ENCODE results near the gene CPXM2. TPM values are rescaled to one million over a fixed set of nuclear protein-coding genes. Genes with fewer than 3 reads are reported as not detected.
A peak's percentile ranks its signal among the peaks of the same experiment; 100 is the strongest.

CPXM2 gene
- total RNA-seq, 6 donors from 2014 or later: 0.61 to 10.2 (median 3.1) TPM

DNA sequence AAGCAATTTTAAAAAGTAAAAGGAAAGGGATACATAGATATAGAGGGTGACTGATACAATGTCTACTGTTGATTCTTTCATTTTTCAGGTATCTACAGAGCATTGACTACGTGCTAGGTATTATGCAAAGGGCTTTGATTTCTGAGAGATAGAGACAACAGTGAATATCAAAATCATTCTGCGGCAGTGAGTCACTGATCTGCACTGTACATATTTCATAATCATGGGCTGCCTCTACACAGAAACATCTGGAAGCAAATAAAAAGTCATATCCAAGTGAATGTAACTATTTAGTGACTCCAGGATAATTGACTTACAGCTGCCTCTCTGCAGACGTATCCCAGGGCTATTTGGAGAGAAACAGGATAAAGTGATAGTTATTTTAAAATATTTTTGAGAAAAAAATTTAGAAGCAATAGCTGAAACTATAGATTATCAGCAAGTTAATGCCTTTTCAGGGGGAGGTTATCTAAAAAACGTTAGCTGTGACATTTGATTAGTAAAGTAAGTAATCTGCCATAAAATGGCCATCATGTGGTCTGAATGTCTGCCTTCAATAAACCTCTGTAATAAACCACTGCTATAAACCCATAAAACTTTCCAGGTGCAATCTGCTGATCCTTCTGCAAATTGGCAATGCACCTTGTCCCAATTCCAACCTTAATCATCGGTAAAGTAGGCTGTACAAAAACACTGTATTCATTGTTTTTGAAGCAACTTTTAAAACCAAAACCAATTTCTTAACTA is 43.7 kb downstream of the CPXM2 start:
- ATAC-seq (ENCODE audit: low FRiP score in 2 of 2) (peak in 1 of 2 donors; percentile 83), DNase-seq (no peak)
- Histone ChIP-seq H3K4me1 (no peaks in the 10 kb centered on the region), H3K27me3 (no peaks in the 10 kb centered on the region), H3K9me3 (no peaks in the 10 kb centered on the region), H3K36me3 (no peaks in the 10 kb centered on the region), H3K27ac (no peak overlapping the region), H3K4me3 (no peak overlapping the region)
- WGBS, 2 donors: 50 to 54% methylated on average over 5 of the region's 5 CpGs
- TF ChIP-seq, protein P1, sequence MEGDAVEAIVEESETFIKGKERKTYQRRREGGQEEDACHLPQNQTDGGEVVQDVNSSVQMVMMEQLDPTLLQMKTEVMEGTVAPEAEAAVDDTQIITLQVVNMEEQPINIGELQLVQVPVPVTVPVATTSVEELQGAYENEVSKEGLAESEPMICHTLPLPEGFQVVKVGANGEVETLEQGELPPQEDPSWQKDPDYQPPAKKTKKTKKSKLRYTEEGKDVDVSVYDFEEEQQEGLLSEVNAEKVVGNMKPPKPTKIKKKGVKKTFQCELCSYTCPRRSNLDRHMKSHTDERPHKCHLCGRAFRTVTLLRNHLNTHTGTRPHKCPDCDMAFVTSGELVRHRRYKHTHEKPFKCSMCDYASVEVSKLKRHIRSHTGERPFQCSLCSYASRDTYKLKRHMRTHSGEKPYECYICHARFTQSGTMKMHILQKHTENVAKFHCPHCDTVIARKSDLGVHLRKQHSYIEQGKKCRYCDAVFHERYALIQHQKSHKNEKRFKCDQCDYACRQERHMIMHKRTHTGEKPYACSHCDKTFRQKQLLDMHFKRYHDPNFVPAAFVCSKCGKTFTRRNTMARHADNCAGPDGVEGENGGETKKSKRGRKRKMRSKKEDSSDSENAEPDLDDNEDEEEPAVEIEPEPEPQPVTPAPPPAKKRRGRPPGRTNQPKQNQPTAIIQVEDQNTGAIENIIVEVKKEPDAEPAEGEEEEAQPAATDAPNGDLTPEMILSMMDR (IDR thresholded peaks at IDR 0.05): no peak
- TF ChIP-seq POLR2AphosphoS5 (IDR thresholded peaks at IDR 0.05) (no peak), EP300 (IDR thresholded peaks at IDR 0.05) (no peak), POLR2A (IDR thresholded peaks at IDR 0.05) (no peak)

DNA sequence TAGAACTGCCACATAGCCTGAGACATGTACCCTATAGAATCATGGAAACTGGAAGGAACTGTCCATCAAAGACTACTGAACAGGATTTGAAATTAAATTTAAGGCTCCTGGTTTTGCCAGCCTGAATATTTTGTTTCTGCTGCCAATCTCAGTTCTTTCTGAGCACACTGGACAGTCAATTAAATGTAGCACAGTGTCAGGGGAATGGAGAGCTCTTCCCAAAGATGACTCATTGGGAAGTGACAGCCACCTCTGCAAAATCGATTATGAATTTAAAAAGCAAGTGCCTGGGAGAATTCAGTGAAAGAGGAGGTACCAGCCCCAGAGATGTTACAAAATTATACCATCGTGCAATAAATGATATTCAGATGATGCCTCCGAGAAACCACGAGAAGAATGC is 47.8 kb downstream of the CPXM2 start:
- H3K27ac ChIP-seq: no peak overlapping the region
- no peaks in the 10 kb centered on the region for H3K9me3 ChIP-seq
- no peaks in the 10 kb centered on the region for H3K27me3 ChIP-seq
- no peak overlapping the region for H3K4me3 ChIP-seq
- ATAC-seq (ENCODE audit: low FRiP score in 2 of 2) (no peak), DNase-seq (no peak)
- TF ChIP-seq POLR2A (IDR thresholded peaks at IDR 0.05): no peak
- H3K36me3 ChIP-seq: no peaks in the 10 kb centered on the region
- no peaks in the 10 kb centered on the region for H3K4me1 ChIP-seq
- 84 to 89% methylated on average over 4 of the region's 4 CpGs for WGBS, 2 donors

DNA sequence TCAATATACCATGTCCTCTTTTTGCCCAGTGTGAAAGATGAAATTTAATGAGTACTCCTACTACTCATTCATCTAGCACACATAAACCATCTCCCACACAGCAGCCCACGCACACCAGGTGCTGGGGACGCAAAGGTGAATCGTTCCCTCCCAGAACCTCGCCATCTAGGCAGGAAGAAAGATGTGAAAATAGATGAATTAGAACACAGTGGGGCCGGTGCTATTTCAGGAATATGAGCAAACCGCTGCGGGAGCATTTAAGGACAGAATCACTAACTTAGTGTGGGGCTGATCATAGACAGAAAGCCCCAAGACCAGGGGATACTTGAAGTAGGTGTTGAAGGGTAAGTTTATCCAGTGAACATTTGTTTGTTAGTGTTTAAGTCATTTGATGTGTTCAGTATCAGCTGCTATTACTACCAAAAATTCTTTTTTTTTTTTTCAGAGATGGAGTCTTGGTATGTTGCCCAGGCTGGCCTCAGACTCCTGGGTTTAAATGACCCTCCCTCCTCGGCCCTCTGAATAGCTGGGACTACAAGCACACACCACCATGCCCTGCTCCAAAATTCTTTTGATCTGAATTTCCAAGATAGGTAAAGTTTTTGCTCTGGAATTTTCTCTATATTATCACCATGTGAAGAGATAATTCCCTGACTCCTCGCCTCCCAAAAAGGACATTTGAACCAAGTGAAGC is 48.8 kb downstream of the CPXM2 start:
- H3K4me1 ChIP-seq: no peaks in the 10 kb centered on the region
- no peak for ATAC-seq (ENCODE audit: low FRiP score in 2 of 2)
- WGBS, 2 donors: 77% methylated on average over 9 of the region's 9 CpGs
- no peaks in the 10 kb centered on the region for H3K27me3 ChIP-seq
- TF ChIP-seq EP300 (IDR thresholded peaks at IDR 0.05) (no peak), POLR2A (IDR thresholded peaks at IDR 0.05) (no peak), POLR2AphosphoS5 (IDR thresholded peaks at IDR 0.05) (no peak)
- TF ChIP-seq, protein P1 (IDR thresholded peaks at IDR 0.05): no peak
- DNase-seq: no peak
- H3K36me3 ChIP-seq: no peaks in the 10 kb centered on the region
- no peaks in the 10 kb centered on the region for H3K9me3 ChIP-seq
- H3K27ac ChIP-seq: no peak overlapping the region
- H3K4me3 ChIP-seq: no peak overlapping the region

DNA sequence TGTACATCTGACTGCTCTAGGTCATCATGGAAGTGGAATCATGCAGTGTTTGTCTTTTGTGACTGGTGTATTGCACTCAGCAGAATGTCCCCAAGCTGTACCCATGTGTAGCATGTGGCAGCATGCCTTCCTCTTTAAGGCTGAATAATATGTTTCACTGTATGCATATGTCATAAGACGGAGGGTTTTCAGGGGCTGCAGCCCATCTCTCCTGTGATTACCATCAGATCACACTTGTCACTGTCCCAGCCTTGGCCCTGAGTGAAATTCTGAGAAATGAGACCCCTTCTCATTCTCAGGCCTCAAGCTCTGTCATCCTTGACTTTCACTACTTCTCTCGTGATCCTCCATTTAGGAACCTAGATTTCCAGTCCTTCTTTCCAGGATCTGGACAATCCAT is 50.0 kb downstream of the CPXM2 start:
- H3K4me3 ChIP-seq: no peak overlapping the region
- TF ChIP-seq EP300 (IDR thresholded peaks at IDR 0.05) (no peak), POLR2AphosphoS5 (IDR thresholded peaks at IDR 0.05) (no peak), POLR2A (IDR thresholded peaks at IDR 0.05) (no peak)
- TF ChIP-seq, protein P1 (IDR thresholded peaks at IDR 0.05): no peak
- H3K27me3 ChIP-seq: no peaks in the 10 kb centered on the region
- H3K27ac ChIP-seq: no peak overlapping the region
- H3K9me3 ChIP-seq: no peaks in the 10 kb centered on the region
- H3K36me3 ChIP-seq: no peaks in the 10 kb centered on the region
- DNase-seq (no peak), ATAC-seq (ENCODE audit: low FRiP score in 2 of 2) (no peak)
- WGBS, 2 donors: 58 to 77% methylated on average over 2 of the region's 2 CpGs
- no peaks in the 10 kb centered on the region for H3K4me1 ChIP-seq

DNA sequence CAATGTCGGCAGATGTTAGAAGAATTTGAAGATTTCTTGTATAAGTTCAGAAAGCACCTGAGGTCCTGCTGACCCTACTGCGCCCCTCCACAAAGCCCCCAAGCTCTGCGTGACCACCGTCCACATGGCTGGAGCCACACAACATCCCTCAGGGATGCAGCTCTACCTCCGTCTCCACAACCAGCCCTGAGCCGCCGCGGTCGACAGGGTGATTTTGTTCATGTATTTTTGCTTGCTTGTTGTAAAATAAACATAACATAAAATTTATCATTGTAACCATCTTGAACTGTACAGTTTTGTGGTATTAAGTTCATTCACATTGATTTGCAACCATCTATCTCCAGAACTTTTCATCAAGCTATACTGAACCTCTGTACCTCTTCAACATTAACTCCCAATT is 50.5 kb downstream of the CPXM2 start:
- DNase-seq: no peak
- ATAC-seq (ENCODE audit: low FRiP score in 2 of 2): no peak
- H3K27me3 ChIP-seq: no peaks in the 10 kb centered on the region
- no peak overlapping the region for H3K4me3 ChIP-seq
- H3K27ac ChIP-seq: no peak overlapping the region
- 81 to 91% methylated on average over 9 of the region's 9 CpGs for WGBS, 2 donors
- no peaks in the 10 kb centered on the region for H3K9me3 ChIP-seq
- TF ChIP-seq, protein P1 (IDR thresholded peaks at IDR 0.05): no peak
- TF ChIP-seq POLR2AphosphoS5 (IDR thresholded peaks at IDR 0.05) (no peak), EP300 (IDR thresholded peaks at IDR 0.05) (no peak), POLR2A (IDR thresholded peaks at IDR 0.05) (no peak)
- no peaks in the 10 kb centered on the region for H3K36me3 ChIP-seq
- H3K4me1 ChIP-seq: no peaks in the 10 kb centered on the region
